Measurements from ENCODE around the gene UBE2K.

The UBE2K gene

GRCh38 chr4:39818646-39819045, 120.7 kb downstream of the UBE2K start:
- Histone ChIP-seq H3K4me1 (ENCODE audit: control insufficient read depth, insufficient read depth, low read length) (peaks cover 10% of the 10 kb centered on the region), H3K4me3 (ENCODE audit: low read depth, low read length) (no peak overlapping the region), H3K36me3 (ENCODE audit: control insufficient read depth, insufficient read depth, low read length) (no peaks in the 10 kb centered on the region), H3K9me3 (ENCODE audit: control insufficient read depth, insufficient read depth, low read length) (no peaks in the 10 kb centered on the region), H3K27me3 (ENCODE audit: control insufficient read depth, insufficient read depth, low read length) (no peaks in the 10 kb centered on the region), H3K9ac (ENCODE audit: low read depth, low read length) (no peak overlapping the region)

- no peaks in the 10 kb centered on the region for H3K36me3 ChIP-seq (ENCODE audit: control insufficient read depth, insufficient read depth, low read length)
- no peak overlapping the region for H3K4me3 ChIP-seq (ENCODE audit: low read depth, low read length)
- peaks cover 10% of the 10 kb centered on the region for H3K4me1 ChIP-seq (ENCODE audit: control insufficient read depth, insufficient read depth, low read length)
These were observed 122.2 kb downstream of the UBE2K start for GRCh38 chr4:39820186-39820585.

GRCh38 chr4:39821951-39822350, 124.0 kb downstream of the UBE2K start:
- Histone ChIP-seq H3K9me3 (ENCODE audit: control insufficient read depth, insufficient read depth, low read length) (no peaks in the 10 kb centered on the region), H3K4me1 (ENCODE audit: control insufficient read depth, insufficient read depth, low read length) (peaks cover 10% of the 10 kb centered on the region), H3K27me3 (ENCODE audit: control insufficient read depth, insufficient read depth, low read length) (no peaks in the 10 kb centered on the region), H3K9ac (ENCODE audit: low read depth, low read length) (no peak overlapping the region), H3K36me3 (ENCODE audit: control insufficient read depth, insufficient read depth, low read length) (no peaks in the 10 kb centered on the region), H3K4me3 (ENCODE audit: low read depth, low read length) (no peak overlapping the region)

More at GRCh38 chr4:39820186-39820585, 122.2 kb downstream of the UBE2K start:
- Histone ChIP-seq H3K9ac (ENCODE audit: low read depth, low read length) (no peak overlapping the region), H3K9me3 (ENCODE audit: control insufficient read depth, insufficient read depth, low read length) (no peaks in the 10 kb centered on the region), H3K27me3 (ENCODE audit: control insufficient read depth, insufficient read depth, low read length) (no peaks in the 10 kb centered on the region)

GRCh38 chr4:39822662-39823061, 124.7 kb downstream of the UBE2K start:
- Histone ChIP-seq H3K9ac (ENCODE audit: low read depth, low read length) (no peak overlapping the region), H3K4me3 (ENCODE audit: low read depth, low read length) (no peak overlapping the region)

GRCh38 chr4:39823191-39823590, 125.3 kb downstream of the UBE2K start:
- H3K9ac ChIP-seq (ENCODE audit: low read depth, low read length): no peak overlapping the region
- H3K27me3 ChIP-seq (ENCODE audit: control insufficient read depth, insufficient read depth, low read length): no peaks in the 10 kb centered on the region
- H3K4me3 ChIP-seq (ENCODE audit: low read depth, low read length): no peak overlapping the region
- H3K9me3 ChIP-seq (ENCODE audit: control insufficient read depth, insufficient read depth, low read length): no peaks in the 10 kb centered on the region
- H3K36me3 ChIP-seq (ENCODE audit: control insufficient read depth, insufficient read depth, low read length): no peaks in the 10 kb centered on the region
- H3K4me1 ChIP-seq (ENCODE audit: control insufficient read depth, insufficient read depth, low read length): peaks cover 10% of the 10 kb centered on the region

More at GRCh38 chr4:39822662-39823061, 124.7 kb downstream of the UBE2K start:
- Histone ChIP-seq H3K36me3 (ENCODE audit: control insufficient read depth, insufficient read depth, low read length) (no peaks in the 10 kb centered on the region), H3K4me1 (ENCODE audit: control insufficient read depth, insufficient read depth, low read length) (peaks cover 10% of the 10 kb centered on the region), H3K9me3 (ENCODE audit: control insufficient read depth, insufficient read depth, low read length) (no peaks in the 10 kb centered on the region), H3K27me3 (ENCODE audit: control insufficient read depth, insufficient read depth, low read length) (no peaks in the 10 kb centered on the region)

GRCh38 chr4:39825090-39825489, 127.2 kb downstream of the UBE2K start:
- no peak overlapping the region for H3K9ac ChIP-seq (ENCODE audit: low read depth, low read length)
- no peak overlapping the region for H3K4me3 ChIP-seq (ENCODE audit: low read depth, low read length)
- H3K9me3 ChIP-seq (ENCODE audit: control insufficient read depth, insufficient read depth, low read length): no peaks in the 10 kb centered on the region
- H3K27me3 ChIP-seq (ENCODE audit: control insufficient read depth, insufficient read depth, low read length): no peaks in the 10 kb centered on the region
- no peaks in the 10 kb centered on the region for H3K36me3 ChIP-seq (ENCODE audit: control insufficient read depth, insufficient read depth, low read length)
- H3K4me1 ChIP-seq (ENCODE audit: control insufficient read depth, insufficient read depth, low read length): peaks cover 9% of the 10 kb centered on the region

- Histone ChIP-seq H3K36me3 (ENCODE audit: control insufficient read depth, insufficient read depth, low read length) (no peaks in the 10 kb centered on the region), H3K27me3 (ENCODE audit: control insufficient read depth, insufficient read depth, low read length) (no peaks in the 10 kb centered on the region), H3K4me3 (ENCODE audit: low read depth, low read length) (no peak overlapping the region), H3K4me1 (ENCODE audit: control insufficient read depth, insufficient read depth, low read length) (peaks cover 2% of the 10 kb centered on the region), H3K9ac (ENCODE audit: low read depth, low read length) (no peak overlapping the region), H3K9me3 (ENCODE audit: control insufficient read depth, insufficient read depth, low read length) (no peaks in the 10 kb centered on the region)
These were observed 127.8 kb downstream of the UBE2K start for GRCh38 chr4:39825741-39826231.

All from iPS-15b (cell line).